ENCODE measurements around the gene ANGPTL2. TPM values are rescaled to one million over a fixed set of nuclear protein-coding genes. Genes with fewer than 3 reads are reported as not detected.
"Not testable (repeated sequence)": the region's sequence is repeated elsewhere in the genome, so short reads cannot be mapped to it uniquely, and the experiment has no call there.

The ANGPTL2 gene
- total RNA-seq, 1 donor from 2014 or later, result 17.5 TPM

GRCh38 chr9:127148014-127148413 is 25.6 kb upstream of the ANGPTL2 start:
- no peak overlapping the region for H3K4me3 ChIP-seq (ENCODE audit: insufficient read depth, low read depth, low read length)
- no peak overlapping the region for H3K4me2 ChIP-seq (ENCODE audit: low read length)
- peaks cover 17% of the 10 kb centered on the region for H3K4me1 Mint-ChIP-seq (ENCODE audit: low read depth, unreplicated experiment)
- FAIRE-seq, result no peak
- H3K9ac ChIP-seq (ENCODE audit: low read length), result no peak overlapping the region
- no peak for DNase-seq (ENCODE audit: low read depth)
- no peak overlapping the region for H2AFZ ChIP-seq (ENCODE audit: low read depth, low read length)
- H3K36me3 Mint-ChIP-seq (ENCODE audit: low read depth, unreplicated experiment), result no peaks in the 10 kb centered on the region
- no peak overlapping the region for H3K4me3 Mint-ChIP-seq (ENCODE audit: unreplicated experiment)
- H3K79me2 ChIP-seq (ENCODE audit: insufficient read depth, low read length), result no peaks in the 10 kb centered on the region
- H3K9me3 ChIP-seq (ENCODE audit: insufficient read depth, low read depth, low read length), result no peaks in the 10 kb centered on the region
- no peaks in the 10 kb centered on the region for H4K20me1 ChIP-seq (ENCODE audit: insufficient read depth, low read length)
- H3K27ac ChIP-seq (ENCODE audit: low read depth, low read length), result no peak overlapping the region
- H3K27ac Mint-ChIP-seq (ENCODE audit: unreplicated experiment), result no peak overlapping the region
- H3K9me3 Mint-ChIP-seq (ENCODE audit: unreplicated experiment), result peaks cover 5% of the 10 kb centered on the region
- H3K27me3 ChIP-seq (ENCODE audit: insufficient read depth, low read length), result peaks cover 3% of the 10 kb centered on the region
- no peak for TF ChIP-seq EZH2 (IDR thresholded peaks at IDR 0.05; ENCODE audit: insufficient read depth, low read length)
- H3K36me3 ChIP-seq (ENCODE audit: insufficient read depth, low read length), result no peaks in the 10 kb centered on the region
- no peaks in the 10 kb centered on the region for H3K4me1 ChIP-seq (ENCODE audit: insufficient read depth, low read length)
- peaks cover 10% of the 10 kb centered on the region for H3K27me3 Mint-ChIP-seq (ENCODE audit: low read depth, unreplicated experiment)

DNA sequence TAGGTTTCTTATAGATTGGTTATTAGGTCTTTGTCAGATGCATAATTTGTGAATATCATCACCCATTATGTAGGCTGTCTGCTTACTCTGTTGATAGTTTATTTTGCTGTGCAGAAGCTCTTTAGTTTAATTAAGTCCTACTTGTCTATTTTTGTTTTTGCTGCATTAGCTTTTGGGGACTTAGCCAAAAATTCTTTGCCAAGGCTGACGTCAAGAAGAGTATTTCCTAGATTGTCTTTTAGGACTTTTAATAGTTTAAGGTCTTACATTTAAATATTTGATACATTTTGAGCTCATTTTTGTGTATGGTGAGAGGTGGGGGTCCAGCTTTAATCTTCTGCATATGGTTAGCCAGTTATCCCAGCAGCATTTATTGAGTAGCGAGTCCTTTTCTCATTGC is 24.8 kb upstream of the ANGPTL2 start:
- Histone ChIP-seq H3K27ac (ENCODE audit: low read depth, low read length) (no peak overlapping the region), H4K20me1 (ENCODE audit: insufficient read depth, low read length) (no peaks in the 10 kb centered on the region), H2AFZ (ENCODE audit: low read depth, low read length) (no peak overlapping the region), H3K9ac (ENCODE audit: low read length) (no peak overlapping the region), H3K79me2 (ENCODE audit: insufficient read depth, low read length) (no peaks in the 10 kb centered on the region), H3K36me3 (ENCODE audit: insufficient read depth, low read length) (no peaks in the 10 kb centered on the region), H3K4me3 (ENCODE audit: insufficient read depth, low read depth, low read length) (no peak overlapping the region), H3K4me2 (ENCODE audit: low read length) (no peak overlapping the region), H3K27me3 (ENCODE audit: insufficient read depth, low read length) (peaks cover 3% of the 10 kb centered on the region), H3K9me3 (ENCODE audit: insufficient read depth, low read depth, low read length) (no peaks in the 10 kb centered on the region), H3K4me1 (ENCODE audit: insufficient read depth, low read length) (no peaks in the 10 kb centered on the region)
- FAIRE-seq (no peak), DNase-seq (ENCODE audit: low read depth) (no peak)
- H3K36me3 Mint-ChIP-seq (ENCODE audit: low read depth, unreplicated experiment), result no peaks in the 10 kb centered on the region
- H3K9me3 Mint-ChIP-seq (ENCODE audit: unreplicated experiment), result peaks cover 5% of the 10 kb centered on the region
- H3K27me3 Mint-ChIP-seq (ENCODE audit: low read depth, unreplicated experiment), result peaks cover 7% of the 10 kb centered on the region
- TF ChIP-seq EZH2 (IDR thresholded peaks at IDR 0.05; ENCODE audit: insufficient read depth, low read length), result no peak
- TF ChIP-seq, protein P1, sequence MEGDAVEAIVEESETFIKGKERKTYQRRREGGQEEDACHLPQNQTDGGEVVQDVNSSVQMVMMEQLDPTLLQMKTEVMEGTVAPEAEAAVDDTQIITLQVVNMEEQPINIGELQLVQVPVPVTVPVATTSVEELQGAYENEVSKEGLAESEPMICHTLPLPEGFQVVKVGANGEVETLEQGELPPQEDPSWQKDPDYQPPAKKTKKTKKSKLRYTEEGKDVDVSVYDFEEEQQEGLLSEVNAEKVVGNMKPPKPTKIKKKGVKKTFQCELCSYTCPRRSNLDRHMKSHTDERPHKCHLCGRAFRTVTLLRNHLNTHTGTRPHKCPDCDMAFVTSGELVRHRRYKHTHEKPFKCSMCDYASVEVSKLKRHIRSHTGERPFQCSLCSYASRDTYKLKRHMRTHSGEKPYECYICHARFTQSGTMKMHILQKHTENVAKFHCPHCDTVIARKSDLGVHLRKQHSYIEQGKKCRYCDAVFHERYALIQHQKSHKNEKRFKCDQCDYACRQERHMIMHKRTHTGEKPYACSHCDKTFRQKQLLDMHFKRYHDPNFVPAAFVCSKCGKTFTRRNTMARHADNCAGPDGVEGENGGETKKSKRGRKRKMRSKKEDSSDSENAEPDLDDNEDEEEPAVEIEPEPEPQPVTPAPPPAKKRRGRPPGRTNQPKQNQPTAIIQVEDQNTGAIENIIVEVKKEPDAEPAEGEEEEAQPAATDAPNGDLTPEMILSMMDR (IDR thresholded peaks at IDR 0.05; ENCODE audit: insufficient read depth, low read depth, low read length), result no peak
- H3K27ac Mint-ChIP-seq (ENCODE audit: unreplicated experiment), result no peak overlapping the region
- H3K4me1 Mint-ChIP-seq (ENCODE audit: low read depth, unreplicated experiment), result peaks cover 22% of the 10 kb centered on the region
- H3K4me3 Mint-ChIP-seq (ENCODE audit: unreplicated experiment), result no peak overlapping the region

DNA sequence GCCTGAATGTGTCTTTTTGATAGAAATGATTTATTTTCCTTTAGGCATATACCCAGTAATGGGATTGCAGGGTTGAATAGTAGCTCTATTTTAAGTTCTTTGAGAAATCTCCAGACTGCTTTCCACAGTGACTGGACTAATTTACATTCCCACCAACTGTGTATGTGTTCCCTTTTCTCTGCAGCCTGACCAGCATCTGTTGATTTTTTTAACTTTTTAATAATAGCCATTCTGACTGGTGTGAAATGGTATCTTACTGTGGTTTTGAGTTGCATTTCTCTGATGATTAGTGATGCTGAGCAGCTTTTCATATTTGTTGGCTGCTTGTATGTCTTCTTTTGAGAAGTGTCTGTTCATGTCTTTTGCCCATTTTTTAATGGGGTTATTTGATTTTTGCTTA is 24.4 kb upstream of the ANGPTL2 start:
- H3K27me3 ChIP-seq (ENCODE audit: insufficient read depth, low read length); FAIRE-seq; H4K20me1 ChIP-seq (ENCODE audit: insufficient read depth, low read length); H3K79me2 ChIP-seq (ENCODE audit: insufficient read depth, low read length); H3K27me3 Mint-ChIP-seq (ENCODE audit: low read depth, unreplicated experiment); H3K4me1 ChIP-seq (ENCODE audit: insufficient read depth, low read length); H2AFZ ChIP-seq (ENCODE audit: low read depth, low read length); H3K36me3 ChIP-seq (ENCODE audit: insufficient read depth, low read length); H3K4me3 ChIP-seq (ENCODE audit: insufficient read depth, low read depth, low read length); H3K4me3 Mint-ChIP-seq (ENCODE audit: unreplicated experiment); H3K9me3 Mint-ChIP-seq (ENCODE audit: unreplicated experiment); H3K36me3 Mint-ChIP-seq (ENCODE audit: low read depth, unreplicated experiment); H3K9me3 ChIP-seq (ENCODE audit: insufficient read depth, low read depth, low read length); H3K27ac Mint-ChIP-seq (ENCODE audit: unreplicated experiment); H3K27ac ChIP-seq (ENCODE audit: low read depth, low read length); H3K9ac ChIP-seq (ENCODE audit: low read length); H3K4me2 ChIP-seq (ENCODE audit: low read length): not testable (repeated sequence)
- peaks cover 22% of the 10 kb centered on the region for H3K4me1 Mint-ChIP-seq (ENCODE audit: low read depth, unreplicated experiment)
- DNase-seq (ENCODE audit: low read depth), result peak; percentile 63

Data from astrocyte (in vitro differentiated cells and primary cell).